Transverse colon (tissue), 4 donors: ENCODE measurements around the gene NKAIN2.

Experiments
- CTCF ChIP-seq, 5 experiments: fragments of 200-600 bp in 3 of 5; fragments of 450-650 bp in 2 of 5; sonication (generic) in 3 of 5; IDR thresholded peaks; 1 replicate in 2 of 5; 2 replicates in 3 of 5; pipeline ENCODE4 v1.5.1; 2016 to 2017; ENCODE audit warnings: antibody characterized with exemption in 5 of 5, inconsistent platforms in 3 of 5, mild to moderate bottlenecking in 2 of 5, moderate library complexity in 1 of 5
- EP300 ChIP-seq: sonication (generic); formaldehyde crosslinking; IDR thresholded peaks from one replicate; pipeline ENCODE4 v1.6.1; 2017; ENCODE audit warnings: antibody characterized with exemption, low read depth
- POLR2AphosphoS5 ChIP-seq, 3 donors: sonication (generic); formaldehyde crosslinking; IDR thresholded peaks; one replicate each; pipeline ENCODE4 v1.6.1; 2016; ENCODE audit warnings: antibody characterized with exemption in 3 of 3

- TF ChIP-seq CTCF (IDR thresholded peaks at IDR 0.05) (no peak), POLR2AphosphoS5 (IDR thresholded peaks at IDR 0.05) (no peak), EP300 (no peak)
Observed at GRCh38 chr6:124535746-124536145, 732.1 kb downstream of the NKAIN2 start.
